DLD1 (cell line): ENCODE data around the gene TMEM52.

Experiments
- in situ Hi-C: cut with HindIII; loops from 2 replicates; pipeline ENCODE4 v1.10.0; 2017; ENCODE audit warnings: low sequenced_read_pairs

The TMEM52 gene

DNA sequence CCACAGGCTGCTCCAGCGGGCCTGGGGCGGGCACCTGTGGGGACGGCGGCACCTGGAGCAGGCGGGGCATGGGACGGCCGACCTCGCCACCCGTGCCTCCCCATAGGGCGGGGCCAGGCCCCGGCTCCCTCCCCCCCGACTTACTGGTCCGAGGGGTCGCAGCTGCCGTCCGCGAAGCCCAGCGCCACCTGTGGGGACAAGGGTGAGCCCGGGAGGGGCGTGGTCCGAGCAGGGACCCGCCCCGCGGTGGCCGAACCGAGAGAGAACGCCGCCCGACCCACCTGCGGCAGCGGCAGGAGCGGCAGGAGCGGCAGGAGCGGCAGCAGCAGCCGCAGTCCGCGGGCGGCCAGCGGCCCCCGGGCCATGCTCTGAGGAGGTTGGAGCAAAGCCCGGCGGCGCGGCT is at the start of gene TMEM52:
TSS of gene TMEM52 (minus strand) at position 379 of the 403 bp plus-strand sequence. CDS start at position 365, 14 bp downstream.
- in situ Hi-C loops = no loop called here

DNA sequence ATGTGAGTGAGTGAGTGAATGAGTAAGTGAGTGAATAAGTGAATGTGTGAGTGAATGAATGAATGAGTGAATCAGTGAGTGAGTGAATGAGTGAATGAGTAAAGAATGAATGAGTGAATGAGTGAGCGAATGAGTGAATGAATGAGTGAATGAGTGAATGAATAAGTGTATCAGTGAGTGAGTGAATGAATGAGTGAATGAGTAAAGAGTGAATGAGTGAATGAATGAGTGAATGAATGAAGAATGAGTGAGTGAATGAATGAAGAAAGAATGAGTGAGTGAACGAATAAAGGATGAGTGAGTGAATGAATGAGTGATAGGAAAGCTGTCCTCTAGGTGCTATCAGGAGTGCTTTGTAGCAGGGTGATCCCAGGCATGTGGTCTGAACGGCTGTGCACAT is 48.8 kb upstream of the TMEM52 start:
- in situ Hi-C loops = no loop called here

DNA sequence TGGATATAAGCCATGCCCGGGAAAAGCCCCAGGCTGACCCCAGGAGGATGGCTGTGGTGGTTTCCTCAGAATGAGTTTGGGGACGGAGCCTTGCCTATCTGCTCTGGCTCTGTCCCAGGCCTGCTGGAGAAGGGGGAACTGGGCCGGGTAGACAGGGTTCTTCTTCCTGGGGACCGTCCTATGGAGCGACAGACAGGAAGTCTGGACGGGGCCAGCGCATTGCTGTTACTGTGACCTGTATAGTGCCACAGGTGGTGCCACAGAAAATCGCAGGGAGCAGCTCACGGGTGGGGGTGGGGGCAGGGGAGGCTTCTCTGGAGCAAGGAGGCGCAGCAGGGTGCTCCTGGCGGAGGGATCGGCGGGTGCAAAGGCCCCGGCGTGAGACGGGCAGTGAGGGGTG is 48.1 kb upstream of the TMEM52 start:
- in situ Hi-C loops = no loop called here

DNA sequence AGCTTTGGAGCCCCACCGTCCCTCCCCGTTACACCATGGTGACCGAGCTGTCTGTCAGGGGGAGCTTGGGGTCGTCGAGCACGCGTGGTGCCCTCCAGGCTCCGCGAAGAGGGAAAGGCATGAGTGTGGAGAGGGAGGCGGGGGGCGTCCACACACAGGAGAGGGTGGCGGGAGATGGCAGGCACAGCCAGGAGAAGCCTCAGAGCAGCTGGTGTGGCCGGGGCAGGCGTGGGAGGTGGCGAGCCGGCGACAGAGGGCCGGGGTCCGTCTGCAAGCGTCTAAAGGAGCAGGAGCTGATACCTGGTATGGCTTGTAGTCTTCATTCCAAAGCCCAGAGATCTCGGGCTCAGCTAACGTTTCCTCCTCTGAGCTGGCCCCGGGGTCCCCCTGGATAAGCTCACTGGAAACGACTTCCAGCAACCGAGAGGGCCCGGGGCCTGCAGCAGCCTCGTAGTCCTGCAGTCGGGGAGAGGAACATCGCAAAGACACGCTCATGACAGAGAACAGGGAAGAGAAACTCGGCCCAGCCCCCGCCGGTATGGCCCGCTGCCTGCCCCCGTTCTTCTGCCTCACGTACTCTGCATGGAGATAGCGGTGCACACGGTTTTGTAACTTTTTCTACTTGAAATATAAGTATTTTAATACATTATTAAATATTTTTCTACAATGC is 47.1 kb upstream of the TMEM52 start:
- in situ Hi-C loops = no loop called here

DNA sequence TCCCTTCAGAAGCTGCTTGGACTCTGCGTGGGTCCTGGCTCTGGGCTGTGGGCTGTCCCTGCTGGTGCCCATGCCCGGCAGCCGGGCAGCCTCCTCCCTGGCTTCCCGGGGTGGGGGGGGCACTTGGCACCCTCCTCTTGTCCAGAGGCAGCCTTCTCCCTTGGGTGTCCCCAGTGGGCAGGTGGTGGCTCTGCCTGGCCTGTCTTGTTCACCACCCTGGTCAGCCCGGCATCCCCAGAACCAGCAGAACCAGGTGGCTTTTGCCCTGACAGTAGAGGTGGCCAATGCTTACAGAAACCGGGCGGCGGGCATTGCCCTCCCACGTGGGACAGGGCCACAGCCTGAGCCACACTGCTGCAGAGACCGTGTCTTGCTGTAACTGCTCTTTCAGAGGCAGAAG is 46.5 kb upstream of the TMEM52 start:
- in situ Hi-C loops = no loop called here

DNA sequence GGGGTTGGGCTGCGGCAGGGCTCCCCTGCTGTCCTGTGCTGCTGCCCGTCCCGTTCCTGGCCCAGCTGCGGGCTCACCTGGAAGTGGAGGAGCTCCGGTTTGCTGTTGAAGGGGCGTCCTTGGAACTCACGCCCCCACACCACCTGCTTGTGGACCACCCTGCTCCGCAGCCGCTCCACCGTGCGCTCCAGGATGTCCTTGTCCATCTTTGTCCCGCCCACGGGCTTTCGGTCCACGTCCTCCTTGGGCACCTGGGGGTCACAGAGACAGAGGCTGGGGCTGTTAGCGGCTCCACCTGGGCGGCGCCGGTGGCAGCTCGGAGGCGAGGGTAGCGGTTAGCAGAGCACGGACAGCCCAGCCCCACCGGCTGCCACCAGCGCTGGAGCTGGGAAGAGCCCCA is 45.7 kb upstream of the TMEM52 start:
- in situ Hi-C loops = no loop called here

DNA sequence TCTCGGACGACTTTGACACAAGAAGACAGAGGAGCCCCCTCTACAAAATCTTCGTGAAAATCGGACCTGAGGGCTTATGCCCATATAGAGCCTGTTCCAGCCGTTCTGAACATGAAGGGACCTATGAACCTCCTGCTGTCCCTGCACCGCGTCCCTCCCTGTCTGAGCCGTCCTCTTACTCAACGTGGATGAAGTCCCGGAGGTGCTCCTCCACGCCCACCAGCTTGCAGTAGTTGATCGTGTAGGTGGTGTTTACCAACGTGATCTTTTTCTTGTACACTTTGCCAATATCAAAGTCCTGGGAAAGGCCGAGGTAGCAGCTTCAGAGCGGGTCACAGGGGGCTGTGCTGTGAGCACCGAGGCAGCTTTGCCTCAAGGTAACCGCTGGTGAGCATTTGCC is 44.5 kb upstream of the TMEM52 start:
- in situ Hi-C loops = no loop called here

DNA sequence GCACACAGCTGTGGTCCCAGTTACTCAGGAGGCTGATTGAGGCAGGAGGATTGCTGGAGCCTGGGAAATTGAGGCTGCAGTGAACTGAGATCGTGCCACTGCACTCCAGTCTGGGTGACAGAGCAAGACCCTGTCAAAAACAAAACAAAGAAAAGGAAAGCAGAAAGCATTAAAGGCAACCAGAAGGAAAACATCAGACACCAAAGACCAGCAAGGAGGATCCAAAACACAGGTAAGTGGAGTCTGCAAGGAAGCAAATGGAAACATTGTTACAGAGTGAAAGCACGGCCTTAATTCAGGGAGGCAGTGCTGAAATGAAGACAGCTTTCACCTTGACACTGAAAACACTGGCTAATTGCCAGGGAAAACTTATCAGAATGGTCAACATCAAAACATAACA is 43.7 kb upstream of the TMEM52 start:
- in situ Hi-C loops = no loop called here

DNA sequence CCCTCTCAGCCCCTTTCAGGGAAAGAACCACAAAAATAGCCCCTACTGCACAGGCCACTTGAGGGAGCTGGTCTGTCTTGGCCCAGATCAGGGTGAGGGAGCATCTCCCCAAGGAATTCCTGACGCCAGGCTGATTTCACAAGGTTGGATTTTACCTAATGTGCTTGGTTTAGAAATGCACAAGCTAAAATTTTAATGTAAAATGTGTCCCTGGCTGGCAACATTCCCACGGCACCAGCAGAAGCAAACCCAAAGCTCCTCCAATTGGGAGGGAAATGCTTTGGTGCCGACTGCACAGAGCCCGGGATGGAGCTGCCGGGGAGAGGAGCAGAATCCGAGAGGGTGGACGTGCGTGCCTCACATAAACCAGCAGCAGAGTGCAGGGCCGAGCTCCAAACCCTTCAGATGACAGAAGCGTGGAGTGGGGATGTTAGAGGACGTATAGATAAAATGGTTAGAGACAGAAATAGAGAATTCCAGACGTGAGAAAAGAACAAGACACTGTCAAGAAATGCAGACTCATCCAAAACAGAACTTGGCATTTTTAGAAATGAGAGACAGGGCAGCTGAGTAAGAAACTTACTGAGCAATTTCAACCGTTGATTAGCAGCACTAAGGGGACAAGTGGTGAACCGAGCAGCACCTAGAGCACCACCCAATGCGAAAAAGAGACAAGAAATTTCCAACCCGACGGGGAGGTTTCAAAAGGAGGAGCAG is 41.6 kb upstream of the TMEM52 start:
- in situ Hi-C loops = no loop called here

DNA sequence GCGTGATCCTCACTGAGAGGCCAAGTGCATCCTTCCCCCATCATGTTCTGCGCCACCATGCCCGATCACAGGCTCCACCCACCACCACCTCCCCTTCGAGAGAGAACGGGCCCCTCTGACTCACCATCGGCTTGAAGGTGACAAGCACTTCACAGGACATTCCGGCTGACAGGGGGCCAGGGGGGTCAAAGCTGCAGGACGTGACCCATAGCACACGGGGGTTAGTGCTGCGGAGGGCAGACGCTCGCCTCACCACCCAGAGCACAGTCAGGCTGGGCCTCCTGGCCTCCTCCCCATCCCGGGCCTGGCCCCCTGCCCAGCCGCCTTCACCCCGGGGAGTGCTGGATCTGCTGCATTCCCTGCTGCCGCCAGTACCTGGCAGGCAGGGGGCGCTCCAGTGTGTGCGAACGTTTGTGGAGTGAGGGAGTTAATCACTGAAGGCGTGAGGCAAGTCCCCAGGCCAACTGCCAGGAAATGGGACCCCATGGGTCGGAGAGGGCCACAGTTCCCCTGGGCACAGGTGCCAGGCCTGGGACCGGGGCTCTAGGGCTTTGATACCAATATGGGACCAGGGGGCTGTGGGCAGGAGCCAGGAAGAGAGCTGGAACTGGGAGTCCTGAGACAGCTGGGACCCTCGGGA is 40.9 kb upstream of the TMEM52 start:
- in situ Hi-C loops = no loop called here

DNA sequence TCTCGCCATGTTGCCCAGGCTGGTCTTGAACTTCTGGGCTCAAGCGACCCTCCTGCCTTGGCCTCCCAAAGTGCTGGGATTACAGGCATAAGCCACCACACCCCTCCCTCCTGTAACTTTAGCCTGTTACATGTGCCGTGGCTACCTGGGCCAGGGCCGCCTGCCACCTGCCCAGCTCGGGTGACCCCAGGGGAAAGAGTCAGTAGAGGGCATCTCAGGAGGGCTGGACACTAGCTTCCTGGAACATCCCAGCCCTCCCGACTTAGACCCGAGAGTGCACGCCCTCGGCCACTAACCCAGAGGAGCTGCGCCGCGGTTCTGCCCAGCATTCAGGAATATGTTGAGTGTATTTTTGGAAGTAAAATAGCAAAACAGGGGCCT is 40.4 kb upstream of the TMEM52 start:
- in situ Hi-C loops = no loop called here

DNA sequence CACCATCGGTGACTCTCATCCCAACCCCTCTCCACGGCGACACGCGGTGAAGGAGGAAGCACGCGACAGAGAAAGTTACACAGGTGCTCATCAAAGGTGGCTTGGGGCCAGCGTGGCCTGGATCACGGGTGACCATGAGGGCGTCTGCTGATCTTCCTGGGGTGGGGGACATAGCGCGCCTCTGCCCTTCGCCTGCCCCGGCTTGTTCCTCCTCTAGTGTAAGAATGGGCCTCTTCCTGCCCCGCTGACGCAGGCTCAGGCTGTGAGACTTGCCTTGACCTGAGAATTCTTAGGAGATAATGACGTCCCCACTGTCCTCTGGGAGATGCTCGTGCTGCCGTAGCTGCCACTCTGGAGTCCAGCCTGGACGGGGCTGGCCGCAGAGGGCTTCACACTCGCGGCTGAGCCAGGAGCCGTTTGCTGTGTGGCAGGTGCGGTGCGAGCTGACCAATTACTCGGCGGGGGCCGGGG is 39.0 kb upstream of the TMEM52 start:
- in situ Hi-C loops = no loop called here

DNA sequence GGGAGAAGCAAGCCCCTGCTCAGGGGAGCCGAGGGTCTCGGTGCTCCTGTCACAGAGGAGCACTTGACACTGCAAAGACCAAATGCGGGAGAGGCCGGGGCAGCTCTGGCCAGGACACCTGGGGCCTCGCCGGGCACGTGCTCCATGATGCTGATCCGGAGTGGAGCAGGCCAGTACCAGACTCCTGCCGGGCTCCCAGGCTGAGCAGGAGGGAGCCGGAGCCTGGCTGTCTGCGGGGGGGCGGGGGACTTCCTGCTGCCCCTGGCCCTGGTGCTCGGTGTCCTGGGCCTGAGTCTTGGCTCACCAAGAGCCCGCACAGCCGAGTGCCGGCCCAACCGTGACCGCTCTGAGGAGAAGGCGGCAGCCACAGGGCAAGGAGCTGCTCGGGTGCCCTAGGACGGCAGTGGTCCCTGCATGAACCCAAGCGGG is 38.5 kb upstream of the TMEM52 start:
- in situ Hi-C loops = no loop called here

DNA sequence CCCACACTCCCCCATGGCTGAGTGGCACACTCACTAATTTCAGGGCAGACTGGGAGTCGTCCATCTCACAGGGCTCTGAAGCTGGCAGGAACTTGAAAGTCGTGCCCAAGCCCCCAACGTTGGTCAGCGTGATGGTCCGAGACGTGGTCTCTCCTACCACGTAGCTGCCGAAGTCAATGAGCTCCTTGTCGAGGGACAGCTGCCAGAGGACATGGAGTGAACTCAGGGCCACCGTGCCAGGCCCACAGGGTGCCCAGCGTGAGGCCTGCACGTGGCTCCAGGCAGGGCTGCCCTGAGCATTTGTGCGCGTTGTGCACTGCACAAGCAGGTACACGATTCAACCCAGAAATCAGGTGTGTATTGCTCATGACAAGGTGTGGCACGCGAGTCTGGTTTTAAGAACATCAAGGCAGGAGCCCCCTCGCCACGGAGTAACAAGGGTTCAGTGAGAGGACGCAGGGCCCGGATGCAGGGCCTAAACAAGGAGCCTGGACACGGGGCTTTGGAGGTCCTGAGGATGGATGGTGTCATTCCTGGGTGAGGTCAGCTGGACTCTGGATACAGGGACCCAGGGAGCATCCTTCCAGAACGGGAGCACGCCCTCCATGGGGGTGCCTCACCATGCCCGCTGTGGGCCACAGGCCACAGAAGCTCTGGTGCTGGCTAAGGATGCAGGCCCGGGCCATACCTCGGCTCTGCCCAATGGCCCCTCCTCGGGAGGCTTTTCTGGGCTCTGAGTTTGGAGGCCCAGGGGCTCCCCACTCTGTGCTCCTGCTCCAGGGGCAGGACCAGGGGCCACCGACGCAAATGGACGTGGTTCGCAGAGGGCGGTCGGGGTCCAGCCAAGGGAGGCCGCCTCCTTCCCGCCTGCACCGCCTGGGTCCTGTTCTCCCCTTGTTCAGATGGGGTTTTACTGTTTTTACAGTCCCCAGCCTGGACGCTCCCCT is 37.8 kb upstream of the TMEM52 start:
- in situ Hi-C loops = no loop called here

DNA sequence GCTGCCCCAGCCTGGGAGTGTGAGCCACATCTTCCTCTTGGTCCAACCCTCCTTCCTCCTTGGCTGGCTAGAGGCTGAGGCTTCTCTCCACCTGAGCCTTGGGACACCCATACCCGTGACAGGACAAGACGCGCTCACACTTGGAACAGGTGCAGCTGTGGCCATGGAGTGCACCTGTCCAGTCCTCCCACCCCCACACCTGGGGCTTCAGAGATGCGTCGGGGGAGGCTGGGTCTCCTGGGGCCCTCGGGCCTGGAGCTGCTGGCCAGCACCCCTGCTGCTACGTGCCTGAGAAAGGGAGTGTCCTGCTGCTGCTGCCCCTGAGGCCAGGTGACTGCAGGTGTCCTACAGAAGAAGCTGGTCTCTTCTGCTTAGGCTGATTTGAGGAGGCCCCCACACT is 37.0 kb upstream of the TMEM52 start:
- in situ Hi-C loops = no loop called here

DNA sequence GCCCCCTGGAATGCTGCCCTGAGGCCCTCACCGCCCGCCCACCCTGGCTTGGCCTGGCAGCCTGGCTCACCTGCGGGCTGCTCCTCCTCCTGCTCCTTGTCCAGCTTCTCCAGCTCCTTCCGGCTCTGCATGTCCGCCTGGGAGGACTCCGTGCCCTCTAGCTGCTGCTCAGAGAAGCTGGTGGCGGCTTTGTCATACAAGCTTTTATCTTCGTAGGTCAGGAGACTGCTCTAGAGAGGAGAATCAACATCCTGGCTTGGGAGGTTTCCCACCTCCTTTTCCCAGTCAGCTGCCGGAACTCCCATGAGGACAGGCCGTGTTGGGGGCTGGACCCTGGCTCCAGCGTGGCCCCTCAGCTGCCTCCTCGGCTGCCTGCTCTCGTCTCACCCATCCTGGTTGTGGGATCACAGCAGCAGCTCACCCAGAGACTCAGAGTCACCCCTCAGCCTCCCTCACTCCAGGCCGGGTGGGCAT is 36.6 kb upstream of the TMEM52 start:
- in situ Hi-C loops = no loop called here

DNA sequence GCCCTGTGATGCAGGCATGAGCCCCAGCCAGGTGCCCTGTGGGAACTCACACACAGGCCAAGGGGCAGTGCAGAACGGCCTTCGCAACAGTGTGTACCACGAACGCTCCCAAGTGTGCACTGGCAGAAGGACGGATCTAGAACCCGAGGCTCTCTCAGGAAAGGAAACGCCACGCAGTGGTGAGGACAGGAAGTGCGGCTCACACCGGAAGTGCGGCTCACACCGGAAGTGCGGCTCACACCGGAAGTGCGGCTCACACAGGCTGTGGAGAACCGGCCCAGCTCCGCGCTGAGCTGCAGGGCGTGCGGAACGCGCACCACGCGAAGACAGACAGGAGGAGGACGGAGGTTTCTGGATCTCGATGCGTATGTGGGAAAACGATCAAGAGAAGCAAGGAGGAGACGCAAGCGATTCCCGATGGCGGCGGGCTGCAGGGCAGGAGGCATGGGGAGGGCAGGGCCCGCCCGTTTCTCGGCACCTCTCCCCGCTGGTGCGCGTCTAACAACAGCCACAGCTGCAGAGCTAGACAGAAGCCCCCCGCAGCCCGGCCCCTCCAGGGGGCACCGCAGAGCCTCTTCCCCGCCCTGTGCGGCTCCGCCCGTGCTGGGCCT is 35.9 kb upstream of the TMEM52 start:
- in situ Hi-C loops = no loop called here

DNA sequence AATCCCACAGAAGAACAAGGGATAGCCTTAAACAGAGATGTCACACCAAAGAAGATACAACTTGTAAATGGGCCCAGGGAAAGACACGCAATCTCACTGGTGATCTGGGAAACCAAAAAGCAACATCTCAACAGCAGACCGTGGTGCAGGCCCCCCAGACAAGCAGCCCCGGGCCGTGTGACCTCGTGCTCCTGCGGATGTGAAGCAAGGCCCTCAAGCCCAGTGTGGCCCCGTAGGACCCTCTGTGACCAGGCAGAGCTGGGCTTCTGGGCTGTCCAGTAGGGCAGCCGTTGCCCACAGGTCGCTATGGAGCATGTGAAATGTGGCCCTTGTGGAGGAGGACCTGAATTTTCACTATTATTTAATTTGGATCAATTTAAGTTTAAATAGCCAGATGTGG is 34.9 kb upstream of the TMEM52 start:
- in situ Hi-C loops = no loop called here

DNA sequence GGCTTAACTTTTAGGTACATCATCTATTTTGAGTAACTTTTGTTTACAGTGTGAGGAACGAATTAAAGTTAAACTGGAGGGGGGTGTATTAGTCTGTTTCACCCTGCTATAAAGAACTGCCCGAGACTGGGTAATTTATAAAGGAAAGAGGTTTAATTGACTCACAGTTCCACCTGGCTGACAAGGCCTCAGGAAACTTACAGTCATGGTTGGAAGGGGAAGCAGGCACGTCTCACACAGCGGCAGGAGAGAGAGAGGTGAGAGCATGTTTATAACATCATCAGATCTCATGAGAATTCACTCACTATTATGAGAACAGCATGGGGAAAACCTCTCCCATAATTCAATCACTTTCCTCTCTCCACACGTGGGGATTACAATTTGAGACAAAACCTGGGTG is 31.9 kb upstream of the TMEM52 start:
- in situ Hi-C loops = no loop called here

DNA sequence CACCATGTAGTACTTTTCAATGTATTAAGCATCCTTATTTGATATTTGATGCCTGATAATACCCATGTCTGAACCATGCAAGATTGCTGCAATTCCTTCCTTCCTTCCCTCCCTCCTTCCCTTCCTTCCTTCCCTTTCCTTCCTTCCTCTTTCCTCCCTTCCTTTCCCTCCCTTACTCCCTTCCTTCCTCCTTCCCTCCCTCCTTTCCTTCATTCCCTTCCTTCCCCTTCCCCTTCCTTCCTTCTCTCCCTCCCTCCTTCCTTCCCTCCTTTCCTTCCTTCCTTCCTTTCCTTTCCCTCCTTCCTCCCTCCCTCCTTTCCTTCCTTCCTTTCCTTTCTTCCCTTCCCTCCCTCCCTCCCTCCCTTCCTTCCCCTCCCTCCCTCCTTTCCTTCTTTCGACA is 29.7 kb upstream of the TMEM52 start:
- in situ Hi-C loops = no loop called here
